Measurements from ENCODE around the gene TULP1. TPM values are rescaled to one million over a fixed set of nuclear protein-coding genes. Genes with fewer than 3 reads are reported as not detected.

The TULP1 gene
- total RNA-seq, 1 donor from 2014 or later: not detected

- no peaks in the 10 kb centered on the region for H3K36me3 Mint-ChIP-seq (ENCODE audit: low read depth, unreplicated experiment)
- DNase-seq (ENCODE audit: low spot score): no peak
- H3K27me3 Mint-ChIP-seq (ENCODE audit: unreplicated experiment): peaks cover 3% of the 10 kb centered on the region
- no peak overlapping the region for H3K4me3 Mint-ChIP-seq (ENCODE audit: unreplicated experiment)
- H3K9me3 Mint-ChIP-seq (ENCODE audit: unreplicated experiment): no peaks in the 10 kb centered on the region
- TF ChIP-seq CTCF (IDR thresholded peaks at IDR 0.05; ENCODE audit: unreplicated experiment): no peak
- H3K4me1 Mint-ChIP-seq (ENCODE audit: unreplicated experiment): peaks cover 19% of the 10 kb centered on the region
- no peak overlapping the region for H3K27ac Mint-ChIP-seq (ENCODE audit: unreplicated experiment)
Measured at GRCh38 chr6:35448191-35448590, 64.5 kb downstream of the TULP1 start.

Small RNA genes lying within 50 kb of the gene (microRNA-seq; reads per million reads assigned to microRNA genes)
- 3.2 reads per million, percentile 39 among the genes with 10 or more reads in this experiment for gene MIR7111 (ENCODE audit: unreplicated experiment)

Other genes with a start within 250 kb of the TULP1 start
- 24.0 TPM for gene DEF6, start 215.1 kb downstream of the TULP1 start, total RNA-seq (ENCODE audit: unreplicated experiment)
- gene PPARD, start 170.3 kb downstream of the TULP1 start, total RNA-seq (ENCODE audit: unreplicated experiment): 38.7 TPM
- 21.8 TPM for gene FANCE, start 60.6 kb downstream of the TULP1 start, total RNA-seq (ENCODE audit: unreplicated experiment)
- gene RPL10A, start 44.5 kb downstream of the TULP1 start, total RNA-seq (ENCODE audit: unreplicated experiment): 1,320 TPM
- 6.3 TPM for gene TEAD3, start 15.8 kb downstream of the TULP1 start, total RNA-seq (ENCODE audit: unreplicated experiment)
- 7.2 TPM for gene FKBP5, start 176.0 kb upstream of the TULP1 start, total RNA-seq (ENCODE audit: unreplicated experiment)
- 0.69 TPM for gene ARMC12, start 224.1 kb upstream of the TULP1 start, total RNA-seq (ENCODE audit: unreplicated experiment)